ENCODE measurements around the gene KLHL30. TPM values are rescaled to one million over a fixed set of nuclear protein-coding genes. Genes with fewer than 3 reads are reported as not detected.

The KLHL30 gene, protein sequence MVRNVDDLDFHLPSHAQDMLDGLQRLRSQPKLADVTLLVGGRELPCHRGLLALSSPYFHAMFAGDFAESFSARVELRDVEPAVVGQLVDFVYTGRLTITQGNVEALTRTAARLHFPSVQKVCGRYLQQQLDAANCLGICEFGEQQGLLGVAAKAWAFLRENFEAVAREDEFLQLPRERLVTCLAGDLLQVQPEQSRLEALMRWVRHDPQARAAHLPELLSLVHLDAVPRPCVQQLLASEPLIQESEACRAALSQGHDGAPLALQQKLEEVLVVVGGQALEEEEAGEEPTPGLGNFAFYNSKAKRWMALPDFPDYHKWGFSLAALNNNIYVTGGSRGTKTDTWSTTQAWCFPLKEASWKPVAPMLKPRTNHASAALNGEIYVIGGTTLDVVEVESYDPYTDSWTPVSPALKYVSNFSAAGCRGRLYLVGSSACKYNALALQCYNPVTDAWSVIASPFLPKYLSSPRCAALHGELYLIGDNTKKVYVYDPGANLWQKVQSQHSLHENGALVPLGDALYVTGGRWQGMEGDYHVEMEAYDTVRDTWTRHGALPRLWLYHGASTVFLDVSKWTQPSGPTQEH
- total RNA-seq = not detected

GRCh38 chr2:238138331-238139195 is at the start of gene KLHL30:
KLHL30 (plus strand) TSS chr2:238138668; CDS start chr2:238140755, 2,087 bp downstream.
- ChIA-PET CTCF (interaction anchor here (0.7 to 0.8 kb wide), 3 partner anchors 27 to 169 kb away, joined by 3 to 4 read pairs (median 3); no protein-coding TSS in a partner anchor), POLR2A (no interaction called here)

GRCh38 chr2:238090887-238091286 is 47.6 kb upstream of the KLHL30 start:
- ChIA-PET CTCF (no interaction called here), POLR2A (no interaction called here)

GRCh38 chr2:238091436-238092060 is 46.9 kb upstream of the KLHL30 start:
- POLR2A ChIA-PET = no interaction called here
- CTCF ChIA-PET = no interaction called here

DNA sequence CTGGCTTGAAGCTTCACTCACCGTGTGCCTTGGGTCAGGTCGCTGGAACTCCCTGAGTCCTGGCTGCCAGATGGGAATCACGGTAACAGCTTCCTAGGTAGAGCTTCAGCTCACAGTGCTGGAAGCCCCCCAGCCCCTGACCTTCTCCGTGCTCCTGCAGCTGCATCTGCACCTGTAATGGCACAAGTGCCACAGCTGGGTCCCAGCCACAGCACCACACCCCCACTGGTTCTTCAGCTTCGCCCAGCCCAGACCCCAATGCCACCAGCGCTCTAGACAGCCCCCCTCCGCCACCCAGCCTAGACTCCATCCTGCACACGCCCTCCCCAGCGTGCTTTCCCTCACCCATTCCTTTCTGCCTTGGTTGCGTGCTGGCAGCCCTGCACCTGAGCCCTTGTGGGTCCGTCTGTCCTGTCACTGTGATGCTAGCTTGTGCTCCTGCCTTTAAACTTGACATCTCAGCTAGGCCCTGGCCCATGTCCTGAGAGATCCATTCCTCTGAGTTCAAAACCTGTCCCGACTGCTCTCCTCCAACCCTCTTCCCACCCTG is 45.9 kb upstream of the KLHL30 start:
- ChIA-PET POLR2A (no interaction called here), CTCF (no interaction called here)

DNA sequence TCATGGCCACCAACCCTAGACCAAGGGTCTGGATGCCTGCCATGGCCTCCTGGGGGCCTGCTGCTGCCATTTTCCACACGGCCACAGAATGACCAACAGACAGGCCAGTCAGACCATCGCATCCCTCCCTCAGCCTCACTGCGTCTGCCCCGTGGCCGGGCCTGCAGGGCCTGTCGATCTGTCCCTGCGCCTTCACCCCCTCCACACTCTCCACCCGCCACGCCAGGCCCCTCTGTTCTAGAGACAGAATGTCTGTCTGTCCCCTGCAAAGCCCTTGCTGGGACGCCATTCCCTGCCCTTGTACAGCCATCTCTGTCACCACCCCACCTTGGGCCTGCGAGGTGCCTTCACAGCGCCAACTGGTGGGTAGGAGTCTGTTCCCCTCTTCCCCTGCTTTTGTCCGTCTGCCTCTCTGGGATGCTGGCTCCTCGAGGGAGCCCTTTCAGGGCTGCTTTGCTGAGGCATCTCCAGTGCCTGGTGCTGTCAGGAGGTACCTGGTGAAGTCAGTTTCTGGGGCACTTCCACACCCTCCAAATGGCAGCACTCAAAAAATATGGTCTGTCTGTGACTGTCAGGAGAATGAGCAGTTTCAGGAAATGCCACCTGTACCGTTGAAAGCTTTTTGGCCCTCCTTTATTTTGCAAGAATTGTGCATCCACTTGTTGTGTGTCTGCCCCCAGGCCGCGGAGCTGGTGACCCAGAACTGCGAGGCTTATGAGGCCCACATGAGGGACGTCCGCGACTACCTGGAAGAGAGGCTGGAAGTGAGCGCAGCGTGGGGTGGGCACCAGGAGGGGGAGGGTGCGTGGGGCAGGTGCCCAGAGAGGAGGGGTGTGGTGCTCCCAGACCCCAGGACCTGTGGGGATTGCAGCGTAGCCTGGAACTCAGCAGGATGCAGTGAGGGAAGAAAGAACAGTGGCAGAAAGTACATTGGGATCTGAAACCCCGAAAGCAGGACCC is 45.0 kb upstream of the KLHL30 start:
- CTCF ChIA-PET = interaction anchor here (0.6 kb wide), 1 partner anchor 95 kb away, joined by 3 read pairs; no protein-coding TSS in a partner anchor
- POLR2A ChIA-PET = no interaction called here

- ChIA-PET POLR2A (no interaction called here), CTCF (no interaction called here)
These were observed 43.9 kb upstream of the KLHL30 start for GRCh38 chr2:238094438-238095022.

GRCh38 chr2:238095143-238095542 is 43.3 kb upstream of the KLHL30 start:
- ChIA-PET POLR2A (no interaction called here), CTCF (no interaction called here)

DNA sequence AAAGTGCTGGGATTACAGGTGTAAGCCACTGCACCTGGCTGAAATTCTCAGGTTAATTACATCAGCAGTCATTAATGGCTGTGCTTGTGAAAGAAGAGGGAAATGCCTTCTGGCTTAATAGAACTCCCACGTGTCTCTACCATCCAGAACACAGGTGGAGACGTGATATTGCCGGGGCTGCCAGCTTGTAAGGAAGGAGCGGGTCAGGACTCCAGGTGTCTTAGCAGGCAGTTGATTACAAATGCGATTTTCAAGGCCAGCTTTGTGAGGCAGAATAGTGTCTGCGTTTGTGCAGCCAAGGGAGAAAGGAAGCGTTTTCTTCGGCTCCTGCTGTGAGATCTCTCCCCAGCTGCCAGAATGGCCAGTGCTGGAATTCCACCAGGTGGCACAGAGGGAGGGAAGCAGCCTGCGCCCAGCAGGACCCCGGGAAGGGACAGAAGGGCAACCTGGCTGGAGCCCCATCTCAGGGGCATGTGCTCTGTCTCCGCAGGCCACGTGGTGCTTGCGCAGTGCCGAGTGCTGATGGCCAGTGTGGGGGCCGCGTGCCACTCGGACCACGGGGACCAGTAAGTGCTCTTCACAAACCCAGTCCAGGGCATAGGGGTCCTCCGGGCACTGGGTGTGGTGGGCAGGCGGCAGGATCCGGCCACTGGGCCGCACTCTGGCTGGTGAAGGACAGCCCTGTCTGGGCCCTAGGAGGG is 42.0 kb upstream of the KLHL30 start:
- POLR2A ChIA-PET = no interaction called here
- CTCF ChIA-PET = no interaction called here

- ChIA-PET CTCF (no interaction called here), POLR2A (no interaction called here)
These were observed 41.1 kb upstream of the KLHL30 start for GRCh38 chr2:238097201-238097987.

- CTCF ChIA-PET = interaction anchor here (1.1 kb wide), 1 partner anchor 11 kb away, joined by 3 read pairs; no protein-coding TSS in a partner anchor
These were observed 40.2 kb upstream of the KLHL30 start for GRCh38 chr2:238097988-238098871.

GRCh38 chr2:238098901-238099713 is 39.4 kb upstream of the KLHL30 start:
- POLR2A ChIA-PET = interaction anchor here (0.6 kb wide), 1 partner anchor 9 kb away, joined by 3 read pairs; no protein-coding TSS in a partner anchor
- CTCF ChIA-PET = interaction anchor here (1.1 kb wide), 1 partner anchor 10 kb away, joined by 3 read pairs; no protein-coding TSS in a partner anchor

More at GRCh38 chr2:238097988-238098871, 40.2 kb upstream of the KLHL30 start:
- POLR2A ChIA-PET = interaction anchor here (0.6 kb wide), 1 partner anchor 9 kb away, joined by 3 read pairs; no protein-coding TSS in a partner anchor

GRCh38 chr2:238099714-238100048 is 38.8 kb upstream of the KLHL30 start:
- ChIA-PET CTCF (no interaction called here), POLR2A (no interaction called here)

DNA sequence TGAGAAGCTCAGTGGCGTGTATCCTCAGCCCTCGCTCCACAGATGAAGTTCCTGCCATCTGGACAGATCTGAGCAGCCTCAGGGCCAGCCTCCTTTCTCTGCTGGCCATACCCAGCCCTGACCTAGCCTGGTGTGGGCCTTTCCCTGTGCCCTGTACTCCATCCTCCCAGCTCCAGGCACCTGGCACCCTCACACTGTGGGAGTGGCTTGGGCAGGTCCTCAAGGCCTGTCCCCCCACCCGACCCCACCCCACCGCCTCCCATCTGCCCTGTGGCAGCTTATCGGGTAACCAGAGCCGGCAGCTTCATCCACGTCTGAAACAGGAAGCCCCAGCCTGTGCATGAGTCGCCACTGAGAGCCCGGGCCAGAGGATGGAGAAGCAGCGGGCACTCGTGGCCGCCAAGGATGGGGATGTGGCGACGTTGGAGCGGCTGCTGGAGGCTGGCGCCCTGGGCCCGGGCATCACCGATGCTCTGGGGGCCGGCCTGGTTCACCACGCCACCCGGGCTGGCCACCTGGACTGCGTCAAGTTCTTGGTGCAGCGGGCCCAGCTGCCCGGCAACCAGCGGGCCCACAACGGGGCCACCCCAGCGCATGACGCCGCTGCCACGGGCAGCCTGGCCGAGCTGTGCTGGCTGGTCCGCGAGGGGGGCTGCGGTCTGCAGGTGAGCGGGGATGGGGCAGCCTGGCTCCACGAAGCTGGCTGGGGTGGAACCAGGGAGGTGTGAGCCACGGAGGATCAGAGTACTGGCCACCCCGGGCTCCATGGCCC is 38.2 kb upstream of the KLHL30 start, which contains the start of gene ESPNL:
Gene ESPNL (plus strand): TSS at position 292 of the 772 bp plus-strand sequence. CDS start 80 bp downstream, at position 372.
- CTCF ChIA-PET = no interaction called here
- POLR2A ChIA-PET = no interaction called here

Measured in activated CD8-positive, alpha-beta memory T cell treated with anti-CD3 and anti-CD28 coated beads for 36 hours (primary cell).